Neural progenitor cell (in vitro differentiated cells): ENCODE data around the gene RPS28.

Source experiments
- CTCF ChIP-seq: fragments of 200-600 bp; sonication (generic); IDR thresholded peaks from 2 replicates; pipeline ENCODE4 v1.5.1; 2017; ENCODE audit warnings: antibody characterized with exemption, mild to moderate bottlenecking
- EZH2 ChIP-seq: fragments of 200-600 bp; sonication (generic); IDR thresholded peaks from 2 replicates; pipeline ENCODE4 v1.6.1; 2017; ENCODE audit warnings: antibody characterized with exemption, mild to moderate bottlenecking, moderate library complexity
- EZH2phosphoT487 ChIP-seq: fragments of 200-600 bp; sonication (generic); IDR thresholded peaks from 2 replicates; pipeline ENCODE4 v1.6.1; 2017; ENCODE audit warnings: antibody characterized with exemption

- TF ChIP-seq CTCF (peak; percentile 52), EZH2 (no peak), EZH2phosphoT487 (no peak)
Measured at GRCh38 chr19:8335343-8336071, 14.2 kb downstream of the RPS28 start.
